Activated CD4-positive, alpha-beta T cell treated with anti-CD3 and anti-CD28 coated beads for 36 hours (primary cell): ENCODE measurements around the gene CARD14. TPM values are rescaled to one million over a fixed set of nuclear protein-coding genes. Genes with fewer than 3 reads are reported as not detected.
A peak's percentile ranks its signal among the peaks of the same experiment; 100 is the strongest.

ENCODE experiments used
- ATAC-seq: fragments of 200-7000 bp; cut with Tn5 transposase; one replicate; pipeline ENCODE4 v1.10.0; 2021; ENCODE audit warnings: mild to moderate bottlenecking, moderate library complexity
- CTCF ChIA-PET: fragments of 350-600 bp; sonication (Branson Sonifier 250); formaldehyde crosslinking; loops from one replicate; lab custom pipeline; 2021; ENCODE audit warnings: antibody characterized with exemption; lab: Charles Lee
- POLR2A ChIA-PET: fragments of 350-600 bp; sonication (Branson Sonifier 250); formaldehyde crosslinking; loops from one replicate; lab custom pipeline; 2021; ENCODE audit warnings: antibody characterized with exemption, inconsistent platforms; lab: Charles Lee
- DNase-seq: peaks from one replicate; pipeline ENCODE4 v3.0.0-alpha.2; 2020
- H3K27ac Mint-ChIP-seq: one replicate; pipeline ENCODE4 v1.8.0; 2021; ENCODE audit warnings: mixed read lengths
- H3K27me3 Mint-ChIP-seq: one replicate; pipeline ENCODE4 v1.8.0; 2021; ENCODE audit warnings: mixed read lengths
- H3K36me3 Mint-ChIP-seq: one replicate; pipeline ENCODE4 v1.8.0; 2021; ENCODE audit warnings: low read depth, mixed read lengths
- H3K4me1 Mint-ChIP-seq: one replicate; pipeline ENCODE4 v1.8.0; 2021; ENCODE audit warnings: mixed read lengths
- H3K4me3 Mint-ChIP-seq: one replicate; pipeline ENCODE4 v1.8.0; 2021; ENCODE audit warnings: mild to moderate bottlenecking, moderate library complexity, mixed read lengths
- H3K9me3 Mint-ChIP-seq: one replicate; pipeline ENCODE4 v1.8.0; 2021; ENCODE audit warnings: low read depth, mixed read lengths
- intact Hi-C, 2 experiments: fragments of 100-400 bp; cut with DNase I in 1 of 2; cut with micrococcal nuclease in 1 of 2; formaldehyde crosslinking; loops; one replicate each; pipeline versions ENCODE4 v1.14.2 to v1.15.1; 2022 to 2024; cut with DNase I, micrococcal nuclease
- total RNA-seq, 2 experiments: library from RNA; stranded (reverse); gene quantifications; one replicate each; pipeline ENCODE4 v1.2.3, GENCODE V29; 2021

CARD14 gene
- total RNA-seq, 2 experiments from 2014 or later: not detected

DNA sequence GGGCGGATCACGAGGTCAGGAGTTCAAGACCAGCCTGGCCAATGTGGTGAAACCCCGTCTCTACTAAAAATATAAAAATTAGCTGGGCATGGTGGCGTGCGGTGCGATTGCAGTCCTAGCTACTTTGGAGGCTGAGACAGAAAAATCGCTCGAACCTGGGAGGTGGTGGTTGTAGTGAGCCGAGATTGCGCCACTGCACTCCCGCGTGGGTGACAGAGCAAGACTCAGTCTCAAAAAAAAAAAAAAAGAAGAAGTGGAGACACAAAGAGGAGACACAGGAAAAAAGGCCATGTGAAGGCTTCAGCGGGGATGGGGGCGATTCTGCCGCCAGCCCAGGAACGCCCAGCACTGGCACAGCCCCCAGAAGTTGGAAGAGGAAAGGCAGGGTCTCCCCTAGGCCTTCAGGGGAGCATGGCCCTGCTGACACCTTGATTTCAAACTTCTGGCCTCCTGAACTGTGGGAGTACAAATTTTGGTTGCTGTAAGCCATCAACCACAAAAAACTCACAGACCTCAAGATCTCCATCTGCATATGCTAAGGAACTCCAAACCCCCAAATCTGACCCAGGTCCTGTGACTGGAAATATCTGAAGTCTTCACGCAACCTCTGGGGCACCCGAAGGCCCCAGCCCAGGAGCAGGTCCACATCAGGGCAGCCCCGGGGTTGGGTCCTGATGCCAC, 43.3 kb downstream of the CARD14 start:
- H3K27ac Mint-ChIP-seq: no peak overlapping the region
- CTCF ChIA-PET: no interaction called here
- no peak for ATAC-seq
- peaks cover 8% of the 10 kb centered on the region for H3K4me1 Mint-ChIP-seq
- H3K9me3 Mint-ChIP-seq: no peaks in the 10 kb centered on the region
- peaks cover 21% of the 10 kb centered on the region for H3K36me3 Mint-ChIP-seq
- POLR2A ChIA-PET: no interaction called here
- DNase-seq: no peak
- intact Hi-C loops: no loop called here
- H3K4me3 Mint-ChIP-seq: no peak overlapping the region
- H3K27me3 Mint-ChIP-seq: no peaks in the 10 kb centered on the region

DNA sequence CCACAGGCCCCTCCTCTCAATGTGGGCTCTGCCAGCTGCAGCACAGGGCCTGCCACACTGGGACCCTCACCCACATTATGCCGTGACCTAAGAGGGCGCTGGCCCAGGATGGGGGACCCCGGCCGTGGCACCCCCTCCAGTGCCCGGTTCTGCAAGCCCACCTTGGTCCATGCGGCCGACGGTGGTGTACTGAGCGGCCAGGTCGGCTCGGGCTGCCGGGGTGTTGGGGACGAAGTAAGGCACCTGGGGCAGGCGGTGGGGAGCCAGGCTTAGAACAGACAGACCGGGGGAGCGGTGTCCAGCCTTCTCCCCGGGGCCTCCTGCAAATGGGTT, 43.8 kb downstream of the CARD14 start:
- no peaks in the 10 kb centered on the region for H3K27me3 Mint-ChIP-seq
- intact Hi-C loops: no loop called here
- ChIA-PET CTCF (no interaction called here), POLR2A (no interaction called here)
- H3K36me3 Mint-ChIP-seq: peaks cover 22% of the 10 kb centered on the region
- no peak for ATAC-seq
- H3K4me3 Mint-ChIP-seq: no peak overlapping the region
- H3K4me1 Mint-ChIP-seq: peaks cover 11% of the 10 kb centered on the region
- no peak for DNase-seq
- no peaks in the 10 kb centered on the region for H3K9me3 Mint-ChIP-seq
- H3K27ac Mint-ChIP-seq: no peak overlapping the region

DNA sequence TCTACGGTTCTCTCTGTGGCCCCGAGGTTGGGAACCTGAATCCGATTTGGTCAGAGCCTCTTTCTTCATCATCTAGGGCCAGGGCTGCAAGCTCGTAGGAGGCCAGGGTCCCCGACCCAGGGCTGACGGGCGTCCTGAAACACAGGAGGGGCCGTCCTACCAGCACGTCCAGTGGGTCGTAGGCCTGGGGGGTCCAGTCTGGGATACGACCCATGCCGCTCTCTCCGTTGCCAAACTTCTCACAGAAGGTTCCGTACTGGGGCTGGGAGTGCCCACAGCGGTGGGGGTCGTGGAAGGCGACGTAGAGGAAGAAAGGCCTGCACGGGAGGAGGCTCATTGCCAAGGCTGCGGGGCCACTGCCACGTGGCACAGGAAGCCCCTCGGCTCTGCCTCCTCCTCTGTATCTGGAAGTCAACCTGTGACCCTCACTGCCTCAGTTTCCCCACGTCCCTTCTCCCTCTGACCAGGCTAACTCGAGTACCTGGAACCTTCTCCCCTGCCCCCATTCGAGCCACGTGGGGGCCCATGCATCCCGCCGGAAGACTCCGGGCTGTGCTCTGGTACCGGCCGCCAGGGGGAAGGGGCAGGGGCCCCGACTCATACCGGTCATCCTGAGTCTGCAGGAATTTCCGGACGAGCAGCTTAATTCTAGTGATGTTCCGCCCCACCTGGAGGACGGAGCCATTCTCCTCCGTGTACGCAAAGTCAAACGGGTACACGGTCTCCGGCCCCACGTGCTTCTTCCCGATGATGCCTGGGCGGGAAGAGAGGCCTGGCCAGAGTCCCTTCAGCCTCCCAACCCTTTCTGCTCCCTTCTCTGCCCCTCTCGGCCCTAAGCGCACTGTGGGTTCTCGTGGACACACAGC, 44.4 kb downstream of the CARD14 start:
- H3K27me3 Mint-ChIP-seq: no peaks in the 10 kb centered on the region
- CTCF ChIA-PET: no interaction called here
- no peaks in the 10 kb centered on the region for H3K9me3 Mint-ChIP-seq
- H3K27ac Mint-ChIP-seq: no peak overlapping the region
- intact Hi-C loops: no loop called here
- H3K36me3 Mint-ChIP-seq: peaks cover 24% of the 10 kb centered on the region
- H3K4me3 Mint-ChIP-seq: no peak overlapping the region
- DNase-seq (no peak), ATAC-seq (no peak)
- POLR2A ChIA-PET: interaction anchor here (0.6 kb wide), 1 partner anchor 86 kb away, joined by 3 read pairs; no protein-coding TSS in a partner anchor
- H3K4me1 Mint-ChIP-seq: peaks cover 15% of the 10 kb centered on the region

DNA sequence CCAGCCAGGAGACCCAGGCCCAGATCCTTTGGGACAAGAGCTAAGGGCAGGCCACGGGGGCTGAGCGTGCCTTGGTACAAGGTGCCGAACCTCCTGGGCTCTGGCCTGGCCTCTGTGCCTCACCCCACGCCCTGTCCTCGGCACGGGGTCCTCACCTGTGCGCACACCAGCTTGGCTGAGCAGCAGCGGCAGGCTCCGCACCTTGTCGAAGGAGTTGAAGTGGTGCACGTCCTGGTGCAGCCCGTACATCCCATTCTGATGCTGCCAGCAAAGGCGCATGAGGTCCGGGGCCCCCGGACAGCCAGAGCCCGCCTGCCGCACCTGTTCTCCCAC, 45.0 kb downstream of the CARD14 start:
- ChIA-PET POLR2A (no interaction called here), CTCF (no interaction called here)
- intact Hi-C loops: no loop called here
- Mint-ChIP-seq H3K36me3 (peaks cover 27% of the 10 kb centered on the region), H3K4me3 (no peak overlapping the region), H3K27ac (no peak overlapping the region), H3K9me3 (no peaks in the 10 kb centered on the region), H3K27me3 (no peaks in the 10 kb centered on the region), H3K4me1 (peaks cover 17% of the 10 kb centered on the region)
- no peak for ATAC-seq
- no peak for DNase-seq

DNA sequence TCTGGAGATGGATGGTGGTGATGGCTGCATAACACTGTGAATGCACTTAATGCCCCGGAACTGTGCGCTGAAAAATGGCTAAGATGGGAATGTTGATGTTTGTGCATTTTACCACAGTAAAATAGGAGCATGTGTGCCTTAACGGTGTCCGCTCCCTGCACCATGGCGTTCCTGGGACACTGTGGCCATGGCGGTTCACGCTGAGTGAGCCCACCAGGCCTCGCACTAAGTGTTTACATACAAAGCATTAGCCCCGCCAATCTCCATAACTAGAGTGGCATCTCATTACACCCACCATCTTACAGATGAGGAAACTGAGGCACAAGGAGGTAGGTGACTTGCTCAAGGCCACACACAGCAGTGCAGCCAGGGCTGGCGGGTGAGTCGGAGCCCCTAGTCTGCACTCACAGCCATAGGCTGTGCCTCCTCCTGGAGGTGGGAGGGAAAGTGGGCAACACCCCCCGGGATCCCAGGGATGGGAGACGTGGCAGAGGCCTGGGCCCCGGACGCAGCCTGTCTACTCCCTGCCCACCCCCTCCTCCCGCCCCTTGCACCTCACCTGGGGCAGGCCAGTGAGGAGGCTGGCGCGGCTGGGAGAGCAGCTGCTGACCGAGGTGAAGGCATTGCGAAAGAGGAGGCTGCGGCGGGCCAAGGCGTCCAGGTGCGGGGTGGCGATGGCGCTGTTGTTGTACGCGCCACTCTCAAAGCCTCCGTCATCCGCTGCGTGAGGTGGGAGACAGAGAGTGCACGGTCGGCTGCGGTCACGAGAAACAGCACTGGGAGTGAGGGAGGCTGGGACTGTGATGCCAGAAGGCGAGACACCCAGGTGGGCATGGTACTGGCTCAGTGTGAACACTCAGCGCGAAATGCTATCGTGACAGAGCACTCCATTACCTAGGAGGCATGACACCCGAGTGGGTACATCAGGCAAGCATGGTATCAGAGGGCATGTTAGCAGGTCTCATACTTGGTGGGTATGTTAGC, 46.9 kb downstream of the CARD14 start:
- POLR2A ChIA-PET: no interaction called here

DNA sequence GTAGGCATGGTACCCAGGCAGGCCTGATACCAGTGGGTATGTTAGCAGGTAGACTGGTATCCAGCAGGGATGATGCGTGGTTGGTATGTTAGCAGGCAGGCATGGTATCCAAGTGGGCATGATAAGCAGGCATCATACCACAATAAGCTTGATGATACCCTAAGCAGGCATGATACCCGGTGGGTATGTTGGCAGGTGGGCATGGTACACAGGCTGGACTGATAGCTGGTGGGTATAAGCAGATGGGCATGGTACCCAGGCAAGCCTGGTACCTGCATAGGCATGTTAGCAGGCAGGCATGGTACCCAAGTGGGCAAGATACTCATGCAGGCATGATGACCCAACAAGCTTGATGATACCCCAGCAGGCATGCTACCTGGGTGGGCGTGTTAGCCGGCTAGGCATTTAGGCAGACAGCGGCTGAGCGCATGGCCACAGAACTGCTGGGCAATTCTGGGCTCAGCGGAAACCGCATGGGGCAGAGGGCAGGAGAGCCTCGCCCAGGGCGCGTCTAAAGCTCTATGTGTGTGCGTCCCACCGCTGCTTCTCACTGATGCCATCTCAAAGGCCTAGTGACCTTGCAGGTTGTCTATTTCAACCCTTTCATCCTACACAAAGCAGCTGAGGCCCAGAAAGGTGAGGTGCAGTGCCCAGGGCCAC, 48.0 kb downstream of the CARD14 start:
- intact Hi-C loops: loop anchor here (2.0 kb wide), 3 partner anchors 37 to 183 kb away; partner anchors contain the start of gene TBC1D16 (in 1 of the 2)
- peaks cover 23% of the 10 kb centered on the region for H3K36me3 Mint-ChIP-seq
- H3K27ac Mint-ChIP-seq: no peak overlapping the region

More for the DNA sequence above, 46.9 kb downstream of the CARD14 start:
- intact Hi-C loops: no loop called here
- no peaks in the 10 kb centered on the region for H3K9me3 Mint-ChIP-seq
- ATAC-seq (no peak), DNase-seq (no peak)
- CTCF ChIA-PET: no interaction called here
- no peaks in the 10 kb centered on the region for H3K27me3 Mint-ChIP-seq
- peaks cover 22% of the 10 kb centered on the region for H3K4me1 Mint-ChIP-seq
- H3K4me3 Mint-ChIP-seq: no peak overlapping the region
- H3K36me3 Mint-ChIP-seq: peaks cover 23% of the 10 kb centered on the region
- H3K27ac Mint-ChIP-seq: no peak overlapping the region

DNA sequence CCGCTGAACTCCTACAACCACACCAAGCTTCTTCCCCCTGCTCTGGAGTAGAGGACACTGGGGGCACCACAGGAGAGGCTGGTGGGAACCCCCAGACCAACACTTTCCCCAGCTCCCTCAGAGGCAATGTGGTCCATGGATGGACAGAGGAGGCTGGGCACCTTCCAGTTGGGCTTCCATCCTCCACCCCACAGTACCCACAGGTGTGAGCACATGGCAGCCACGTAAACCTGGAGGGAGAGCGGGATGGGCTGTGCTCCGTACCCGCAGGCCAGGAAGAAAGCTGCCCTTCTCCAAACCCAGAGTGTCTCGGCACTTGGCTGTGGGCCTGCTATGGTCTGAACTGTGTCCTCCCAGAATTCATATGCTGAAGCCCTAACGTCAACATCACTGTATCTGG, 48.6 kb downstream of the CARD14 start:
- intact Hi-C loops: loop anchor here (2.0 kb wide), 3 partner anchors 36 to 184 kb away; partner anchors contain the start of gene TBC1D16 (in 1 of the 2)
- Mint-ChIP-seq H3K4me3 (peak overlapping the region; percentile 89), H3K4me1 (peaks cover 22% of the 10 kb centered on the region), H3K9me3 (no peaks in the 10 kb centered on the region), H3K27ac (peak overlapping the region; percentile 62), H3K36me3 (peaks cover 23% of the 10 kb centered on the region), H3K27me3 (no peaks in the 10 kb centered on the region)
- ChIA-PET CTCF (no interaction called here), POLR2A (interaction anchor here (0.7 to 0.9 kb wide), 3 partner anchors 9 to 74 kb away, joined by 3 to 4 read pairs (median 4); no protein-coding TSS in a partner anchor)
- DNase-seq (no peak), ATAC-seq (no peak)

More for the DNA sequence above, 48.0 kb downstream of the CARD14 start:
- ATAC-seq: no peak
- no peaks in the 10 kb centered on the region for H3K27me3 Mint-ChIP-seq
- CTCF ChIA-PET: interaction anchor here (0.6 kb wide), 1 partner anchor 35 kb away, joined by 3 read pairs; no protein-coding TSS in a partner anchor
- no peak overlapping the region for H3K4me3 Mint-ChIP-seq
- POLR2A ChIA-PET: interaction anchor here (0.7 kb wide), 1 partner anchor 9 kb away, joined by 3 read pairs; no protein-coding TSS in a partner anchor
- peaks cover 22% of the 10 kb centered on the region for H3K4me1 Mint-ChIP-seq
- H3K9me3 Mint-ChIP-seq: no peaks in the 10 kb centered on the region
- no peak for DNase-seq

DNA sequence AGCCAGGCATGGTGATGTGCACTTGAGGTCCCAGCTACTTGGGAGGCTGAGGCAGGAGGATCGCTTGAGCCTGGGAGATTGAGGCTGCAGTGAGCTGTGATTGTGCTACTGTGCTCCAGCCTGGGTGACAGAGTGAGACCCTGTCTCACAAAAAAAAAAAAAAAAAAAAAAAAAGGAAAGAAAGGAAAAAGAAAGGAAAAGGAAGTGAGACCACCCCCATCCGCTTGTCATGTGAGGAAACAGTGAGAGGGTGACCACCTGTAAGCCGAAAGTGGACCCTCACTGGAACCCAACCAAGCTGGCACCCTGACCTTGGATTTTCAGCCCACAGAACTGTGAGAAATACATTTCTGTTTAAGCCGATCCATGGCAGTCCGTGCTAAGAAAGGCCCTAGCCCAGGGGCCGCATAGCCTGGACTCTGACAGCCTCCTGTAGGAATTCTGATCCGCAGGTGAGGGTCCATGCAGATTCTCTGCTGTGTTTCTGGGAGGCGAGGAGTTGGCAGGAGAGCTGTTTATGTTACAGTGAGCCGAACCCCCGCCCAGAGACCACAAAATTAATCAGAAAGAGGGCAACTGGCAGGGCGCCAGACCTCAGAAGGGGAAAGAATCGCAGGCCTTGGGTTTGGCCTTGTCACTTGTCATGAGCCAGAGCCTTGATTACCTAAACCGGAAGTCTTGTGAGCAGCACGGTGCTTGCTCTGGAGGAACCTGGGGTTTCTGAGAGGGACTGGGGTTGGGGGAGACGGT, 49.4 kb downstream of the CARD14 start:
- ChIA-PET CTCF (interaction anchor here (0.6 to 1.4 kb wide), 3 partner anchors 33 to 484 kb away, joined by 3 to 4 read pairs (median 4); no protein-coding TSS in a partner anchor), POLR2A (interaction anchor here (0.6 to 1.5 kb wide), 5 partner anchors 33 to 75 kb away, joined by 3 to 4 read pairs (median 4); no protein-coding TSS in a partner anchor)
- Mint-ChIP-seq H3K27ac (peak overlapping the region; percentile 92), H3K9me3 (no peaks in the 10 kb centered on the region), H3K36me3 (peaks cover 24% of the 10 kb centered on the region), H3K4me1 (peaks cover 27% of the 10 kb centered on the region), H3K27me3 (no peaks in the 10 kb centered on the region), H3K4me3 (peak overlapping the region; percentile 89)
- peak; percentile 95 for DNase-seq
- peak; percentile 87 for ATAC-seq
- intact Hi-C loops: loop anchor here (1.0 to 2.0 kb wide), 8 partner anchors 34 to 614 kb away; partner anchors contain the start of genes EIF4A3 (in 1 of the 2), GAA (in 1 of the 2) and TBC1D16 (in 1 of the 2)

DNA sequence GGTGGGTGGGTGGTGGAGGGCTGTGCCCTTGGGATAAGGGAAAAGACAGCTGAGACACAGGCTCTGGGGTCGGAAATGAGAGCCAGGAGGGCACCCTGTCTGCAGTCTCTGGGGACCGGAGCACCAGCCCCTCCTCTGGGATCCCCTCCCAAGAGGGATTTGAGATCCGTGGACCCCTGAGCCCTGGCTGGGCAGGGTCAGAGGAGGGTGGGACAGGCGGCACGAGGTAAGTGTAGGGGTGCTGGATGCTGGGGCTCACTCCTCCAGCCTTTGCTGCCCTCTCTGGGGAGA, 49.9 kb downstream of the CARD14 start:
- Mint-ChIP-seq H3K27me3 (no peaks in the 10 kb centered on the region), H3K4me3 (peak overlapping the region; percentile 89), H3K9me3 (no peaks in the 10 kb centered on the region), H3K4me1 (peaks cover 31% of the 10 kb centered on the region), H3K36me3 (peaks cover 26% of the 10 kb centered on the region), H3K27ac (peak overlapping the region; percentile 92)
- POLR2A ChIA-PET: interaction anchor here (1.0 to 1.5 kb wide), 2 partner anchors 42 to 74 kb away, joined by 3 to 4 read pairs; no protein-coding TSS in a partner anchor
- CTCF ChIA-PET: interaction anchor here (0.7 to 1.4 kb wide), 2 partner anchors 33 to 135 kb away, joined by 3 to 4 read pairs; no protein-coding TSS in a partner anchor
- ATAC-seq: peak; percentile 42
- intact Hi-C loops: loop anchor here (1.0 to 2.0 kb wide), 8 partner anchors 34 to 614 kb away; partner anchors contain the start of genes EIF4A3 (in 1 of the 2), GAA (in 1 of the 2) and TBC1D16 (in 1 of the 2)
- no peak for DNase-seq
